Measurements from ENCODE around the gene PCDHGA6. TPM values are rescaled to one million over a fixed set of nuclear protein-coding genes. Genes with fewer than 3 reads are reported as not detected.
"Not testable (repeated sequence)": the region's sequence is repeated elsewhere in the genome, so short reads cannot be mapped to it uniquely, and the experiment has no call there.

Gene PCDHGA6
- total RNA-seq, 2 donors from 2014 or later = 6.6 to 7.9 TPM

DNA sequence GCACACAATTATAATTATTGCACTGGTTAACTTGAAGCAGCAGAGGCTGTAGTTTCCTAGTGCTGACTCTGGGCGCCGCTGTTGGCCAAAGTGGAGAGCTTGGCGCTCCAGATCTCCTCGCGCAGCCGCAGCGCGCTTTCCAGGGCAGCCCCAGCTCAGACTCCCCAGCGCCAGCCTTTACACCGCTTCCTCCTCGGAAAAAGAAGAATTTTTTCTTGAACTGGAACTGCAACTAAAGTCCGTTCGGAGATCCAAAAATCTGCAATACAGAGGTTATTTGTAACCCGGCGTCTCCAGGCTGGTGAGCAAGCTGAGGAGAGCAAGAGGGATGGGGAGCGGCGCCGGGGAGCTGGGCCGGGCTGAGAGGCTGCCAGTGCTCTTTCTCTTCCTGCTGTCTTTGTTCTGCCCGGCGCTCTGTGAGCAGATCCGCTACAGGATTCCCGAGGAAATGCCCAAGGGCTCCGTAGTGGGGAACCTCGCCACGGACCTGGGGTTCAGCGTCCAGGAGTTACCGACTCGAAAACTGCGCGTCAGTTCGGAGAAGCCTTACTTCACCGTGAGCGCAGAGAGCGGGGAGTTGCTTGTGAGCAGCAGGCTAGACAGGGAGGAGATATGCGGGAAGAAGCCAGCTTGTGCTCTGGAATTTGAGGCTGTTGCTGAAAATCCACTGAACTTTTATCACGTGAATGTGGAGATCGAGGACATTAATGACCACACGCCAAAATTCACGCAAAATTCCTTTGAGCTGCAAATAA is 14.0 kb downstream of the PCDHGA6 start, which contains the start of gene PCDHGB4:
Gene PCDHGB4, plus strand, starts transcription at position 142 of the 755 bp plus-strand sequence. Its CDS starts 187 bp downstream, at position 329.
- intact Hi-C loops (cut with DNase I); DNase-seq (ENCODE audit: low spot score): not testable (repeated sequence)

DNA sequence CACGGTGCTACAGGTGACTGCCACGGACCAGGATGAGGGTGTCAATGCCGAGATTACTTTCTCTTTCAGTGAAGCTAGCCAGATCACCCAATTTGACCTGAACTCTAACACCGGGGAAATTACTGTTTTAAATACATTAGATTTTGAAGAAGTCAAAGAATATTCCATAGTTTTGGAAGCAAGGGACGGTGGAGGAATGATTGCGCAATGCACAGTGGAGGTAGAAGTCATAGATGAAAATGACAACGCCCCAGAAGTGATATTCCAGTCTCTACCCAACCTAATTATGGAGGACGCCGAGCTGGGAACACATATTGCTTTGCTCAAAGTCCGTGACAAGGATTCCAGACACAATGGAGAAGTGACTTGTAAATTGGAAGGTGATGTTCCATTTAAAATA is 15.0 kb downstream of the PCDHGA6 start:
- intact Hi-C loops (cut with DNase I) = no loop called here
- no peak for DNase-seq (ENCODE audit: low spot score)

DNA sequence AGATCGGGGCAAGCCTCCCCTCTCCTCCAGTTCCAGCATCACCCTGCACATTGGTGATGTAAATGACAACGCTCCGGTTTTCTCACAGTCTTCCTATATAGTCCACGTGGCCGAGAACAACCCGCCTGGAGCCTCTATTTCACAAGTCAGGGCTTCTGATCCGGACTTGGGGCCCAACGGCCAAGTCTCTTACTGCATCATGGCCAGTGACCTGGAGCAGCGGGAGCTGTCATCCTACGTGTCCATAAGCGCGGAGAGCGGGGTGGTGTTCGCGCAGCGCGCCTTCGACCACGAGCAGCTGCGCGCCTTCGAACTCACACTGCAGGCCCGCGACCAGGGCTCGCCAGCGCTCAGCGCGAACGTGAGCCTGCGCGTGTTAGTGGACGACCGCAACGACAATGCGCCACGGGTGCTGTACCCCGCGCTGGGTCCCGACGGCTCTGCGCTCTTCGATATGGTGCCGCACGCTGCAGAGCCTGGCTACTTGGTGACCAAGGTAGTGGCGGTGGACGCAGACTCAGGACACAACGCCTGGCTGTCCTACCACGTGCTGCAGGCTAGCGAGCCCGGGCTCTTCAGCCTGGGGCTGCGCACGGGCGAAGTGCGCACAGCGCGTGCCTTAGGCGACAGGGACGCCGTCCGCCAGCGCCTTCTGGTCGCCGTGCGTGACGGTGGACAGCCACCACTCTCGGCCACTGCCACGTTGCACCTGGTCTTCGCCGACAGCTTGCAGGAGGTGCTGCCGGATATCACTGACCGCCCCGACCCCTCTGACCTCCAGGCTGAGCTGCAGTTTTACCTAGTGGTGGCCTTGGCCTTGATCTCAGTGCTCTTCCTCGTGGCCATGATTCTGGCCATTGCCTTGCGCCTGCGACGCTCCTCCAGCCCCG is 15.7 kb downstream of the PCDHGA6 start:
- no peak for DNase-seq (ENCODE audit: low spot score)
- intact Hi-C loops (cut with DNase I) = no loop called here

DNA sequence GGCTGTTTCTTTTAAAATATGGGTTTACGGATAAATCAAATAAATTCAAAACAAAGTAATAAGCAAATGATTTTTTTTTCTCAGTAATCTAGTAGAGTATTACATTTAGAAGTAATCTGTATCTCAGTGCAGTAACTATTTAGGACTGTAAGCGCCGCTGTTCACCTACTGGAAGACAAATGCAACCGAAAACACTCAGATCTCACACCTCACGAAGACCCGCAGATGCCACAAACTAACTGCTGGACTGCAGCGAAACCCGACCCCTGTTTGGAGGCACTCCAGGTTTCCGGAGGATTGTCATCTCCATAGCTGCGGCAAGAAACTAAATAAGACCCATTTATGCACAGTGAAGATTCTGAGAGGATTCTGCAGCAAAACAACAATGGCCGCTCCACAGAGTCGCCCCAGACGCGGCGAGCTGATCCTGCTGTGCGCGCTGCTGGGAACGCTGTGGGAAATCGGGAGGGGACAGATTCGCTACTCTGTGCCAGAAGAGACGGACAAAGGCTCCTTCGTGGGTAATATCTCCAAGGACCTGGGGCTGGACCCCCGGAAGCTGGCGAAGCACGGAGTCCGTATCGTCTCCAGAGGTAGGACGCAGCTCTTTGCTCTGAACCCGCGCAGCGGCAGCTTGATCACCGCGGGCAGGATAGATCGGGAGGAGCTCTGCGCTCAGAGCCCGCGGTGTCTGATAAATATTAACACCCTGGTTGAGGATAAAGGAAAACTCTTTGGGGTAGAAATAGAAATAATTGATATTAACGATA is 18.9 kb downstream of the PCDHGA6 start, which contains the start of gene PCDHGA8:
Gene PCDHGA8, plus strand, starts transcription at position 205 of the 770 bp plus-strand sequence. Its CDS starts 181 bp downstream, at position 386.
- intact Hi-C loops (cut with DNase I) = no loop called here
- no peak for DNase-seq (ENCODE audit: low spot score)

DNA sequence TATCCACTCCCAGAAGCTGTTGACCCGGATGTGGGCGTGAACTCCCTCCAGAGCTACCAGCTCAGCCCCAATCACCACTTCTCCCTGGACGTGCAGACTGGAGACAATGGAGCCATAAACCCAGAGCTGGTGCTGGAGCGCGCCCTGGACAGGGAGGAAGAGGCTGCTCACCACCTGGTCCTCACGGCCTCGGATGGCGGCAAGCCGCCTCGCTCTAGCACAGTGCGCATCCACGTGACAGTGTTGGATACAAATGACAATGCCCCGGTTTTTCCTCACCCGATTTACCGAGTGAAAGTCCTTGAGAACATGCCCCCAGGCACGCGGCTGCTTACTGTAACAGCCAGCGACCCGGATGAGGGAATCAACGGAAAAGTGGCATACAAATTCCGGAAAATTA is 19.6 kb downstream of the PCDHGA6 start:
- DNase-seq (ENCODE audit: low spot score) = no peak
- intact Hi-C loops (cut with DNase I) = no loop called here

DNA sequence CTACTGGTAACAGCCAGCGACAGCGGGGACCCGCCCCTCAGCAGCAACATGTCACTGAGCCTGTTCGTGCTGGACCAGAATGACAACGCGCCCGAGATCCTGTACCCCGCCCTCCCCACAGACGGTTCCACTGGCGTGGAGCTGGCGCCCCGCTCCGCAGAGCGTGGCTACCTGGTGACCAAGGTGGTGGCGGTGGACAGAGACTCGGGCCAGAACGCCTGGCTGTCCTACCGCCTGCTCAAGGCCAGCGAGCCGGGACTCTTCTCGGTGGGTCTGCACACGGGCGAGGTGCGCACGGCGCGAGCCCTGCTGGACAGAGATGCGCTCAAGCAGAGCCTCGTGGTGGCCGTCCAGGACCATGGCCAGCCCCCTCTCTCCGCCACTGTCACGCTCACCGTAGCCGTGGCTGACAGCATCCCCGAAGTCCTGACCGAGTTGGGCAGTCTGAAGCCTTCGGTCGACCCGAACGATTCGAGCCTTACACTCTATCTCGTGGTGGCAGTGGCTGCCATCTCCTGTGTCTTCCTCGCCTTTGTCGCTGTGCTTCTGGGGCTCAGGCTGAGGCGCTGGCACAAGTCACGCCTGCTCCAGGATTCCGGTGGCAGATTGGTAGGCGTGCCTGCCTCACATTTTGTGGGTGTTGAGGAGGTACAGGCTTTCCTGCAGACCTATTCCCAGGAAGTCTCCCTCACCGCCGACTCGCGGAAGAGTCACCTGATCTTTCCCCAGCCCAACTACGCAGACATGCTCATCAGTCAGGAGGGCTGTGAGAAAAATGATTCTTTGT is 20.9 kb downstream of the PCDHGA6 start:
- intact Hi-C loops (cut with DNase I); DNase-seq (ENCODE audit: low spot score): not testable (repeated sequence)

DNA sequence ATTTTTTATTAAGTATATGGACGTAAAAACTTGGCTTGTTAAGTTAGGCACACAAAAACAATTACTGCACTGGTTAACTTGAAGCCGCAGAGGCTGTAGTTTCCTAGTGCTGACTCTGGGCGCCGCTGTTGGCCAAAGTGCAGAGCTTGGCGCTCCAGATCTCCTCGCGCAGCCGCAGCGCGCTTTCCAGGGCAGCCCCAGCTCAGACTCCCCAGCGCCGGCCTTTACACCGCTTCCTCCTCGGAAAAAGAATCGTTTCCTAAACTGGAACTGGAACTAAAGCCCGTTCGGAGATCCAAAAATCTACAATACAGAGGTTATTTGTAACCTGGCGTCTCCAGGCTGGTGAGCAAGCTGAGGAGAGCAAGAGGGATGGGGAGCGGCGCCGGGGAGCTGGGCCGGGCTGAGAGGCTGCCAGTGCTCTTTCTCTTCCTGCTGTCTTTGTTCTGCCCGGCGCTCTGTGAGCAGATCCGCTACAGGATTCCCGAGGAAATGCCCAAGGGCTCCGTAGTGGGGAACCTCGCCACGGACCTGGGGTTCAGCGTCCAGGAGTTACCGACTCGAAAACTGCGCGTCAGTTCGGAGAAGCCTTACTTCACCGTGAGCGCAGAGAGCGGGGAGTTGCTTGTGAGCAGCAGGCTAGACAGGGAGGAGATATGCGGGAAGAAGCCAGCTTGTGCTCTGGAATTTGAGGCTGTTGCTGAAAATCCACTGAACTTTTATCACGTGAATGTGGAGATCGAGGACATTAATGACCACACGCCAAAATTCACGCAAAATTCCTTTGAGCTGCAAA is 24.3 kb downstream of the PCDHGA6 start, which contains the start of gene PCDHGB5:
Gene PCDHGB5, plus strand, starts transcription at position 192 of the 796 bp plus-strand sequence. Its CDS starts 181 bp downstream, at position 373.
- intact Hi-C loops (cut with DNase I) = not testable (repeated sequence)
- peak; percentile 54 for DNase-seq (ENCODE audit: low spot score)

DNA sequence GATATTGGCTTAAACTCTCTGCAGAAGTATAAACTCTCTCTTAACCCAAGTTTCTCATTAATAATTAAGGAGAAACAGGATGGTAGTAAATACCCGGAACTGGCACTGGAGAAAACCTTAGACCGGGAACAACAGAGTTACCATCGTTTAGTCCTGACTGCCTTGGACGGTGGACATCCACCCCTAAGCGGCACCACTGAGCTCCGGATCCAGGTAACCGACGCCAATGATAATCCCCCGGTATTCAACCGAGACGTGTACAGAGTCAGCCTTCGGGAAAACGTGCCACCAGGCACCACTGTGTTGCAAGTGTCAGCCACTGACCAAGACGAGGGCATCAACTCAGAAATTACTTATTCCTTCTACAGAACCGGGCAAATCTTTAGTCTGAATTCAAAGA is 24.9 kb downstream of the PCDHGA6 start:
- intact Hi-C loops (cut with DNase I) = no loop called here
- no peak for DNase-seq (ENCODE audit: low spot score)

DNA sequence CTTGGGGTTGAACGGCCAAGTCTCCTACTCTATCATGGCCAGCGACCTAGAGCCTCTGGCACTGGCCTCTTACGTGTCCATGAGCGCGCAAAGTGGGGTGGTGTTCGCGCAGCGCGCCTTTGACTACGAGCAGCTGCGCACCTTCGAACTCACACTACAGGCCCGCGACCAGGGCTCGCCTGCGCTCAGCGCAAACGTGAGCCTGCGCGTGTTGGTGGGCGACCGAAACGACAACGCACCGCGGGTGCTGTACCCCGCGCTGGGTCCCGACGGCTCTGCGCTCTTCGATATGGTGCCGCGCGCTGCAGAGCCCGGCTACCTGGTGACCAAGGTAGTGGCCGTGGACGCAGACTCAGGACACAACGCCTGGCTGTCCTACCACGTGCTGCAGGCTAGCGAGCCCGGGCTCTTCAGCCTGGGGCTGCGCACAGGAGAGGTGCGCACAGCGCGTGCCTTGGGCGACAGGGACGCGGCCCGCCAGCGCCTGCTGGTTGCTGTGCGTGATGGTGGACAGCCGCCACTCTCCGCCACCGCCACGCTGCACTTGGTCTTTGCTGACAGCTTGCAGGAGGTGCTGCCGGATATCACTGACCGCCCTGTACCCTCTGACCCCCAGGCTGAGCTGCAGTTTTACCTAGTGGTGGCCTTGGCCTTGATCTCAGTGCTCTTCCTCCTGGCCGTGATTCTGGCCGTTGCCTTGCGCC is 26.0 kb downstream of the PCDHGA6 start:
- intact Hi-C loops (cut with DNase I) = no loop called here
- DNase-seq (ENCODE audit: low spot score) = peak; percentile 74

DNA sequence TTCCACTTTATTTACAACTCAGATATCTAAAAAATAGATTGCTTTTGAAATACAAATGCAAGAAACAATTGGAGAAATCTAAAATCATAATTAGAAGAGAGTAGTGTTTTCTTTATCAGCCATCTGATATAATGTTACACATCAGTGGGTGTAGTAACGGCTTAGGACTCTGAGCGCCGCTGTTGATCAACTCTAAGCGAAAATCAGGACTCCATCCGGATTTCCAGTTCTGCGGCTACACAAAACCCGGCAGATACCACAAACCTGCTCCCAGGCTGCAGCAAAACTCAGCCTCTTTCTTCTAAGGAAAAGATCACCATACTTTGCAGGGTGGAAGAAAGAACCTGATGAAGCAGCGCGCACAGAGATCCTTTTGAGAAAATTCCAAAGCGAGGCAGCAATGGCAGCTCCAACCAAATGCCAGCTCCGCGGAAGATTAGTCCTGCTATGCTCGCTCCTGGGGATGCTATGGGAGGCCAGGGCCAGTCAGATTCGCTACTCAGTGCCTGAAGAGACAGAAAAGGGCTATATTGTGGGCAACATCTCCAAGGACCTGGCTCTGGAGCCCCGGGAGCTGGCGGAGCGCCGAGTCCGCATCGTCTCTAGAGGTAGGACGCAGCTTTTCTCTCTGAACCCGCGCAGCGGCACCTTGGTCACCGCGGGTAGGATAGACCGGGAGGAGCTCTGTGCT is 29.0 kb downstream of the PCDHGA6 start, which contains the start of gene PCDHGA9:
Gene PCDHGA9, plus strand, starts transcription at position 226 of the 691 bp plus-strand sequence. Its CDS starts 175 bp downstream, at position 401.
- DNase-seq (ENCODE audit: low spot score) = no peak
- intact Hi-C loops (cut with DNase I) = no loop called here

DNA sequence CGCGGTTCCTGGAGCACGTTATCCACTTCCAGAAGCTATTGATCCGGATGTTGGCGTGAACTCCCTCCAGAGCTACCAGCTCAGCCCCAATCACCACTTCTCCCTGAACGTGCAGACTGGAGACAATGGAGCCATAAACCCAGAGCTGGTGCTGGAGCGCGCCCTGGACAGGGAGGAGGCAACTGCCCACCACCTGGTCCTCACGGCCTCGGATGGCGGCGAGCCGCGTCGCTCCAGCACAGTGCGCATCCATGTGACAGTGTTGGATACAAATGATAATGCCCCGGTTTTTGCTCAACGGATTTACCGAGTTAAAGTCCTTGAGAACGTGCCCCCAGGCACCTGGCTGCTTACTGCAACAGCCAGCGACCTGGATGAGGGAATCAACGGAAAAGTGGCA is 29.7 kb downstream of the PCDHGA6 start:
- intact Hi-C loops (cut with DNase I) = no loop called here
- DNase-seq (ENCODE audit: low spot score) = no peak

DNA sequence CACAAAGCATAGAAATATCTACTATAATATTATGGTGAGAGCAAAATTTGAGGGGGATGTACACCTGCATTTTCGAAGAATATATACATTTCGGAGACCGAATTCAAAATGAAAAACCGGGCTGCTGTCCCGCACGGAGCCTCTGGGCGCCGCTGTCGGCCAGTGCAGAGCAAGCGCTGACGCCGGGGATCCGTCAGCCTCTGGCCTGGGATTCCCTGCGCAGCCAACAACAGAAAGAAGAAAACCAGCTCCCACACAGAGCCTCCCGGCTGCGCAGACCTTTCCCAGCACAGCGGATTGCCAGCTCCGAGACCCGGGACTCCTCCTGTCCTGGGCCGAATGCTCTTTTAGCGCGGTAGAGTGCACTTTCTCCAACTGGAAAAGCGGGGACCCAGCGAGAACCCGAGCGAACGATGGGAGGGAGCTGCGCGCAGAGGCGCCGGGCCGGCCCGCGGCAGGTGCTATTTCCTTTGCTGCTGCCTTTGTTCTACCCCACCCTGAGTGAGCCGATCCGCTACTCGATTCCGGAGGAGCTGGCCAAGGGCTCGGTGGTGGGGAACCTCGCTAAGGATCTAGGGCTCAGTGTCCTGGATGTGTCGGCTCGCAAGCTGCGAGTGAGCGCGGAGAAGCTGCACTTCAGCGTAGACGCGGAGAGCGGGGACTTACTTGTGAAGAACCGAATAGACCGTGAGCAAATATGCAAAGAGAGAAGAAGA is 34.3 kb downstream of the PCDHGA6 start, which contains the start of gene PCDHGB6:
Gene PCDHGB6, plus strand, starts transcription at position 232 of the 716 bp plus-strand sequence. Its CDS starts 182 bp downstream, at position 414.
- intact Hi-C loops (cut with DNase I) = not testable (repeated sequence)
- DNase-seq (ENCODE audit: low spot score) = peak; percentile 78

DNA sequence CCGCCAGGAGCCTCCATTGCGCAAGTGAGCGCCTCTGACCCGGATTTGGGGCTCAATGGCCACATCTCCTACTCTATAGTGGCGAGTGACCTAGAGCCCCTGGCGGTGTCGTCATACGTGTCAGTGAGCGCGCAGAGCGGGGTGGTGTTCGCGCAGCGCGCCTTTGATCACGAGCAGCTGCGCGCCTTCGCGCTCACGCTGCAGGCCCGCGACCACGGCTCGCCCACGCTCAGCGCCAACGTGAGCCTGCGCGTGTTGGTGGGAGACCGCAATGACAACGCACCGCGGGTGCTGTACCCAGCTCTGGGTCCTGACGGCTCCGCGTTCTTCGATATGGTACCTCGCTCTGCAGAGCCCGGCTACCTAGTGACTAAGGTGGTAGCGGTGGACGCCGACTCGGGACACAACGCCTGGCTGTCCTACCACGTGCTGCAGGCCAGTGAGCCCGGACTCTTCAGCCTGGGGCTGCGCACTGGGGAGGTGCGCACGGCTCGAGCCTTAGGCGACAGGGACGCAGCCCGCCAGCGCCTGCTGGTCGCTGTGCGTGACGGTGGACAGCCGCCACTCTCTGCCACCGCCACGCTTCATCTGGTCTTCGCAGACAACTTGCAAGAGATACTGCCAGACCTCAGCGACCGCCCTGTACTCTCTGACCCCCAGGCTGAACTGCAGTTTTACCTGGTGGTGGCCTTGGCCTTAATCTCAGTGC is 36.1 kb downstream of the PCDHGA6 start:
- intact Hi-C loops (cut with DNase I) = loop anchor here (10.0 kb wide), 2 partner anchors 145 to 155 kb away; no protein-coding TSS in a partner anchor
- peak; percentile 63 for DNase-seq (ENCODE audit: low spot score)

DNA sequence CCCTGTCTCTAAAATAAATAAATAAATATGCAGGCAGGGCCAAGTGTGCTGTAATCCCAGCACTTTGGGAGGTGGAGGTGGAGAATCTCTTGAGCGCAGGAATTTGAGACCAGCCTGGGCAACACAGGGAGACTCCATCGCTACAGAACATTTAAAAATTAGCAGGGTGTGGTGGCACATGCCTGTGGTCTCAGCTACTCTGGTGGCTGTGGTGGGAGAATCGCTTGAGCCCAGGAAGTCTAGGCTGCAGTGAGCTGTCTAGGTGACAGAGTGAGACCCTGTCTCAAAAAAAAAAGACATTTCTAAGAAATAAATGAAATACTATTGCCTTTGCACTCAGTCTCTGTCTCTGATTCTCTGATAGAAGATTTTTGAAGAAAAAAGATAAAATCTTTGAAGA is 37.9 kb downstream of the PCDHGA6 start:
- DNase-seq (ENCODE audit: low spot score) = no peak
- intact Hi-C loops (cut with DNase I) = loop anchor here (10.0 kb wide), 2 partner anchors 143 to 153 kb away; no protein-coding TSS in a partner anchor
